K562 (cell line): ENCODE results near the gene GDF2. TPM values are rescaled to one million over a fixed set of nuclear protein-coding genes. Genes with fewer than 3 reads are reported as not detected.

ENCODE experiments used
- ATAC-seq: fragments of 200-7000 bp; cut with Tn5 transposase; 3 replicates; pipeline ENCODE4 v1.9.1; 2020; ENCODE audit warnings: moderate library complexity
- BruUV-seq: library from RNA; stranded (reverse); fragments of 400-500 nt; replicated peaks from 2 replicates; lab custom pipeline; 2021; lab: Mats Ljungman, UMichigan
- CTCF ChIA-PET: fragments of 300-600 bp; formaldehyde crosslinking; extraction: SDS; loops from one replicate; lab custom pipeline; 2021; ENCODE audit warnings: low intra/inter-chr PET ratio; lab: Yijun Ruan, JAX
- POLR2A ChIA-PET: fragments of 300-600, 350-650 bp; sonication (Branson Sonifier 250); formaldehyde crosslinking; extraction: SDS; loops from one replicate; lab custom pipeline; 2021; ENCODE audit warnings: antibody characterized with exemption, inconsistent platforms; lab: Yijun Ruan, JAX
- DNase-seq, 4 experiments: peaks; one replicate each; pipeline versions ENCODE4 v3.0.0 to v3.0.0-alpha.2; 2011 to 2018; ENCODE audit warnings: low spot score in 3 of 4, mixed read lengths in 3 of 4; ENCODE audit errors: extremely low read depth in 1 of 4
- FAIRE-seq: peaks from 2 replicates; lab custom pipeline; 2011; peaks lifted over from hg19 to GRCh38; lab: Jason Lieb, UNC
- H2AFZ ChIP-seq: 2 replicates; pipeline ENCODE4 v1.6.0; 2011; ENCODE audit warnings: low read depth, low read length, control low read depth, inconsistent platforms
- H3K27ac ChIP-seq: fragments of 200-600 bp; 3 replicates; pipeline ENCODE4 v1.8.0; 2011; ENCODE audit warnings: low read depth, mild to moderate bottlenecking, control low read depth, inconsistent platforms, low read length, moderate library complexity, mixed read lengths; ENCODE audit errors: extremely low read depth
- H3K27me3 ChIP-seq, 2 experiments: fragments of 300-600 bp in 1 of 2; 2 replicates in 1 of 2; 3 replicates in 1 of 2; pipeline versions ENCODE4 v1.6.0 to v1.8.0; 2011; ENCODE audit warnings: inconsistent platforms in 2 of 2, low read length in 2 of 2, mild to moderate bottlenecking in 1 of 2, mixed read lengths in 1 of 2, moderate library complexity in 1 of 2; ENCODE audit not compliant: control insufficient read depth in 2 of 2, insufficient read depth in 2 of 2
- H3K36me3 ChIP-seq: fragments of 300-600 bp; 3 replicates; pipeline ENCODE4 v1.8.0; 2011; ENCODE audit warnings: mild to moderate bottlenecking, low read length, inconsistent platforms; ENCODE audit not compliant: control insufficient read depth, insufficient read depth
- H3K4me1 ChIP-seq, 2 experiments: fragments of 200-600 bp in 1 of 2; replicated peaks in 1 of 2; 2 replicates in 1 of 2; 3 replicates in 1 of 2; pipeline versions ENCODE4 v1.5.1 to v1.8.0; 2011; ENCODE audit warnings: inconsistent platforms in 2 of 2, low read length in 2 of 2, mild to moderate bottlenecking in 1 of 2, mixed read lengths in 1 of 2, moderate library complexity in 1 of 2; ENCODE audit not compliant: control insufficient read depth in 2 of 2, insufficient read depth in 2 of 2
- H3K4me2 ChIP-seq: 2 replicates; pipeline ENCODE4 v1.6.1; 2011; ENCODE audit warnings: low read length, control low read depth, inconsistent platforms, mixed read lengths; ENCODE audit not compliant: insufficient read depth
- H3K4me3 ChIP-seq: fragments of 200-600 bp; sonication (generic), shearing (Covaris generic); 2 replicates; pipeline ENCODE4 v1.5.1; 2016; ENCODE audit warnings: control low read depth, inconsistent platforms
- H3K79me2 ChIP-seq: fragments of 200-600 bp; 3 replicates; pipeline ENCODE4 v1.8.0; 2011; ENCODE audit warnings: low read length, inconsistent platforms; ENCODE audit not compliant: control insufficient read depth, insufficient read depth
- H3K9ac ChIP-seq, 2 experiments: 2 replicates each; pipeline versions ENCODE4 v1.6.0 to v1.6.1; 2011; ENCODE audit warnings: low read depth in 2 of 2, low read length in 2 of 2, control low read depth in 1 of 2, inconsistent platforms in 1 of 2, mild to moderate bottlenecking in 1 of 2, mixed read lengths in 1 of 2; ENCODE audit not compliant: insufficient read depth in 1 of 2
- H3K9me1 ChIP-seq: one replicate; pipeline ENCODE4 v1.6.0; 2011; ENCODE audit warnings: inconsistent platforms, mild to moderate bottlenecking, low read length, moderate library complexity; ENCODE audit not compliant: control insufficient read depth, insufficient read depth
- H3K9me3 ChIP-seq: replicated peaks from 2 replicates; pipeline ENCODE4 v1.5.1; 2011; ENCODE audit warnings: low read depth, low read length, inconsistent platforms; ENCODE audit not compliant: control insufficient read depth, insufficient read depth
- H4K20me1 ChIP-seq: replicated peaks from 2 replicates; pipeline ENCODE4 v1.6.1; 2011; ENCODE audit warnings: low read length, inconsistent platforms, mixed read lengths; ENCODE audit not compliant: control insufficient read depth, insufficient read depth
- E2F8 ChIP-seq: fragments of 450-650 bp; IDR thresholded peaks from 2 replicates; pipeline ENCODE4 v1.7.1; 2018; ENCODE audit warnings: mild to moderate bottlenecking, low read depth; ENCODE audit not compliant: partially characterized antibody
- HMG20B ChIP-seq: fragments of 250-450 bp; sonication (Bioruptor Pico); IDR thresholded peaks from 2 replicates; pipeline ENCODE4 v1.5.0; 2021; ENCODE audit warnings: mild to moderate bottlenecking
- OTX1 ChIP-seq: fragments of 450-650 bp; formaldehyde crosslinking; IDR thresholded peaks from 2 replicates; pipeline ENCODE4 v1.4.0; 2022; ENCODE audit warnings: mild to moderate bottlenecking
- RAD21 ChIP-seq, 2 experiments: fragments of 250-450 bp in 1 of 2; fragments of 450-650 bp in 1 of 2; sonication (Bioruptor Pico) in 1 of 2; formaldehyde crosslinking in 1 of 2; IDR thresholded peaks in 1 of 2; conservative IDR thresholded peaks in 1 of 2; 2 replicates each; pipeline versions ENCODE4 v1.4.0 to v1.8.0; 2020 to 2022; ENCODE audit warnings: mild to moderate bottlenecking in 2 of 2, moderate library complexity in 1 of 2
- TCF7 ChIP-seq: sonication (generic); IDR thresholded peaks from 2 replicates; pipeline ENCODE4 v1.6.1; 2016; ENCODE audit warnings: antibody characterized with exemption, borderline replicate concordance
- U2AF1 ChIP-seq: fragments of 200-400 bp; formaldehyde crosslinking; optimal IDR thresholded peaks from 2 replicates; pipeline ENCODE3; 2017; ENCODE audit warnings: mild to moderate bottlenecking, low read depth, low read length, moderate library complexity
- ZZZ3 ChIP-seq: fragments of 450-650 bp; IDR thresholded peaks from 2 replicates; pipeline ENCODE4 v1.6.1; 2016; ENCODE audit warnings: antibody characterized with exemption, mild to moderate bottlenecking, moderate library complexity
- WGBS: fragments of 100-300 bp; shearing (Covaris generic); methylation state at CpG from one replicate; pipeline ENCODE4 v1.1.6; 2016; ENCODE audit warnings: low coverage, mixed read lengths; ENCODE audit not compliant: insufficient coverage; ENCODE audit errors: missing lambda C conversion rate; 5-methylcytosine and 5-hydroxymethylcytosine counted together
- in situ Hi-C: fragments of 300-500 bp; cut with MboI; formaldehyde crosslinking; loops from 4 replicates; pipeline ENCODE4 v1.15.0; 2018; ENCODE audit warnings: inconsistent platforms, mixed read lengths
- intact Hi-C: fragments of 100-400 bp; cut with micrococcal nuclease; formaldehyde crosslinking; loops from 2 replicates; pipeline ENCODE4 v1.14.2; 2022
- polyA plus RNA-seq, 8 experiments: library from polyadenylated mRNA; depleted of rRNA in 4 of 8; stranded (reverse) in 5 of 8; unstranded in 3 of 8; fragments of >200 nt; fragmentation: Nextera tagmentation in 2 of 8; fragmentation: Illumina TruSeq in 1 of 8; extraction: Ambion mirVana in 2 of 8; extraction: Trizol in 1 of 8; gene quantifications; 2 replicates each; pipeline versions ENCODE4 v1.2.1 to v1.2.3, GENCODE V29; 2011 to 2014; ENCODE audit warnings: inconsistent platforms in 1 of 8, missing spikeins in 1 of 8
- total RNA-seq, 7 experiments: library from RNA; depleted of rRNA in 6 of 7; stranded (reverse); fragments of >200 nt in 6 of 7; fragmentation: Illumina TruSeq in 2 of 7; extraction: Trizol in 2 of 7; gene quantifications; 2 replicates each; pipeline versions ENCODE4 v1.2.1 to v1.2.3, GENCODE V29; 2011 to 2021; ENCODE audit warnings: low replicate concordance in 1 of 7
- TF ChIP-seq, protein P1 (sequence below): sonication (generic); formaldehyde crosslinking; IDR thresholded peaks from 2 replicates; pipeline ENCODE4 v1.5.0; 2020; ENCODE audit warnings: missing genetic modification reagents
- TF ChIP-seq, protein P2 (sequence below), 2 experiments: fragments of 450-650 bp; IDR thresholded peaks; 2 replicates each; pipeline ENCODE4 v1.6.1; 2016; ENCODE audit warnings: mild to moderate bottlenecking in 2 of 2, borderline replicate concordance in 1 of 2, low read depth in 1 of 2, moderate library complexity in 1 of 2

Gene GDF2
- total and polyA plus RNA-seq, 9 of the 15 experiments (the other 6 are each of a cell fraction or from before 2014, with no cell fraction given) = 0.08 to 0.58 (median 0.27) TPM; not detected in 2

GRCh38 chr10:47368431-47369180, 46.4 kb downstream of the GDF2 start:
- Histone ChIP-seq H3K27me3 (peaks cover 53 to 85% of the 10 kb centered on the region in 2 experiments), H4K20me1 (peaks cover 5% of the 10 kb centered on the region), H3K79me2 (no peaks in the 10 kb centered on the region), H3K9me1 (peaks cover 5% of the 10 kb centered on the region), H3K4me2 (no peak overlapping the region), H3K4me1 (peaks cover 0 to 2% of the 10 kb centered on the region in 2 experiments; a peak in 1 of 5 replicates), H3K9ac (no peak overlapping the region), H3K27ac (no peak overlapping the region), H2AFZ (no peak overlapping the region), H3K36me3 (no peaks in the 10 kb centered on the region), H3K9me3 (no peaks in the 10 kb centered on the region), H3K4me3 (no peak overlapping the region)
- intact Hi-C loops = no loop called here
- FAIRE-seq (no peak), DNase-seq (no peak), ATAC-seq (no peak)
- CTCF ChIA-PET = no interaction called here
- under 1% methylated on average over 24 of the region's 24 CpGs for WGBS
- BruUV-seq = no TSS peak
- POLR2A ChIA-PET = interaction anchor here (0.8 to 1.0 kb wide), 2 partner anchors 16 to 109 kb away, joined by 3 read pairs; partner anchors contain the start of gene ZNF488
- in situ Hi-C loops = no loop called here
- no peak for TF ChIP-seq U2AF1
- no peak for TF ChIP-seq RAD21 (CRISPR knock-in tag; conservative IDR thresholded peaks at IDR 0.05 in 1 of 2, IDR thresholded peaks at IDR 0.05 in 1 of 2)
- TF ChIP-seq, protein P1, sequence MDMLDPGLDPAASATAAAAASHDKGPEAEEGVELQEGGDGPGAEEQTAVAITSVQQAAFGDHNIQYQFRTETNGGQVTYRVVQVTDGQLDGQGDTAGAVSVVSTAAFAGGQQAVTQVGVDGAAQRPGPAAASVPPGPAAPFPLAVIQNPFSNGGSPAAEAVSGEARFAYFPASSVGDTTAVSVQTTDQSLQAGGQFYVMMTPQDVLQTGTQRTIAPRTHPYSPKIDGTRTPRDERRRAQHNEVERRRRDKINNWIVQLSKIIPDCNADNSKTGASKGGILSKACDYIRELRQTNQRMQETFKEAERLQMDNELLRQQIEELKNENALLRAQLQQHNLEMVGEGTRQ (CRISPR knock-in tag) = no peak
- TF ChIP-seq, protein P2, sequence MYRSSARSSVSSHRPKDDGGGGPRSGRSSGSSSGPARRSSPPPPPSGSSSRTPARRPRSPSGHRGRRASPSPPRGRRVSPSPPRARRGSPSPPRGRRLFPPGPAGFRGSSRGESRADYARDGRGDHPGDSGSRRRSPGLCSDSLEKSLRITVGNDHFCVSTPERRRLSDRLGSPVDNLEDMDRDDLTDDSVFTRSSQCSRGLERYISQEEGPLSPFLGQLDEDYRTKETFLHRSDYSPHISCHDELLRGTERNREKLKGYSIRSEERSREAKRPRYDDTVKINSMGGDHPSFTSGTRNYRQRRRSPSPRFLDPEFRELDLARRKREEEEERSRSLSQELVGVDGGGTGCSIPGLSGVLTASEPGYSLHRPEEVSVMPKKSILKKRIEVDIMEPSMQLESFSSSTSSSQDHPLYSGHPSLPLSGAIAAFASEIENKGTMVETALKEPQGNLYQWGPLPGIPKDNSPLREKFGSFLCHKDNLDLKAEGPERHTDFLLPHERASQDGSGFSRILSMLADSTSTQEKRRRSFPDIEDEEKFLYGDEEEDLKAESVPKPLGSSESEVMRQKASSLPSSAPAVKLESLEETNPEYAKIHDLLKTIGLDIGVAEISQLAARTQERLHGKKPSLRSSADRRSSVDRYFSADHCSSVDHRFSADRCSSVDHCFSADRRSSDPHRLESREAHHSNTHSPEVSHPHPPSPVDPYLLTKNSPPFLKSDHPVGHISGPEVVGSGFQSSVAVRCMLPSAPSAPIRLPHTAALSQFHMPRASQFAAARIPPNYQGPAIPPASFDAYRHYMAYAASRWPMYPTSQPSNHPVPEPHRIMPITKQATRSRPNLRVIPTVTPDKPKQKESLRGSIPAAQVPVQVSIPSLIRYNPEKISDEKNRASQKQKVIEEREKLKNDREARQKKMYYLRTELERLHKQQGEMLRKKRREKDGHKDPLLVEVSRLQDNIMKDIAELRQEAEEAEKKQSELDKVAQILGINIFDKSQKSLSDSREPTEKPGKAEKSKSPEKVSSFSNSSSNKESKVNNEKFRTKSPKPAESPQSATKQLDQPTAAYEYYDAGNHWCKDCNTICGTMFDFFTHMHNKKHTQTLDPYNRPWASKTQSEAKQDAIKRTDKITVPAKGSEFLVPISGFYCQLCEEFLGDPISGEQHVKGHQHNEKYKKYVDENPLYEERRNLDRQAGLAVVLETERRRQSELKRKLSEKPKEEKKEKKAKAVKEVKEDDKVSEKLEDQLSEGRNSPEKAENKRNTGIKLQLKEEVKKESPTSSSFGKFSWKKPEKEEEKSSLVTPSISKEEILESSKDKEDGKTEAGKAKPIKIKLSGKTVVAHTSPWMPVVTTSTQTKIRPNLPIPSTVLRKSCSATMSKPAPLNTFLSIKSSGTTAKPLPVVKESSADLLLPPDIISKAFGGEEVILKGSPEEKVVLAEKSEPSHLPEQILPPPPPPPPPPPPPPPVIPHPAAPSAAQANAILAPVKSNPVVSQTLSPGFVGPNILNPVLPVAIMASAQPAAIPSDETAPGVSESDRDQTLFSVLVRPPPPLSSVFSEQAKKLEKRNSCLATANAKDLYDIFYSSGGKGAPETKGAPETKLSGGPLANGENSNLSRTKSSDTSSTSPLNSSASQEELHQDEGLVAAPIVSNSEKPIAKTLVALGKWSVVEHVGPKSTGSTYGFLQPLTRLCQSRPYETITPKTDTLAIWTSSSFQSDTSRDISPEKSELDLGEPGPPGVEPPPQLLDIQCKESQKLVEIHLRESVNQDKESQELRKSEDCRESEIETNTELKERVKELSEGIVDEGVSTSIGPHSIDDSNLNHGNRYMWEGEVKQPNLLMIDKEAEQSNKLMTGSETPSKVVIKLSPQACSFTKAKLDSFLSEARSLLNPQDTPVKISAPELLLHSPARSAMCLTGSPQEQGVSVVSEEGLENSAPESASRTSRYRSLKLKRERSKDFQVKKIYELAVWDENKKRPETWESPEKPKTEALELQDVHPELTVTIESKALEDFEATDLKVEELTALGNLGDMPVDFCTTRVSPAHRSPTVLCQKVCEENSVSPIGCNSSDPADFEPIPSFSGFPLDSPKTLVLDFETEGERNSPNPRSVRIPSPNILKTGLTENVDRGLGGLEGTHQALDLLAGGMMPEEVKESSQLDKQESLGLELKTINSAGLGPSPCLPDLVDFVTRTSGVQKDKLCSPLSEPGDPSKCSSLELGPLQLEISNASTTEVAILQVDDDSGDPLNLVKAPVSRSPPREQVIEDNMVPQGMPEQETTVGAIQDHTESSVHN (IDR thresholded peaks at IDR 0.05; ENCODE audit: borderline replicate concordance in 1 of 2, low read depth in 1 of 2) = no peak
- TF ChIP-seq OTX1 = no peak
- TF ChIP-seq TCF7 = no peak
- no peak for TF ChIP-seq ZZZ3
- no peak for TF ChIP-seq HMG20B (CRISPR knock-in tag)
- TF ChIP-seq E2F8 = no peak
